HG03575 (cell line): ENCODE results near the gene PARL.
"Not testable (repeated sequence)": the region's sequence is repeated elsewhere in the genome, so short reads cannot be mapped to it uniquely, and the experiment has no call there.

Experiments
- ATAC-seq: cut with Tn5 transposase; IDR thresholded peaks from one replicate; pipeline ENCODE4 v1.9.1; 2021; ENCODE audit not compliant: unreplicated experiment, insufficient number of reproducible peaks, low FRiP score; ENCODE audit errors: extremely low read depth

PARL gene

GRCh38 chr3:183807209-183807728, 77.4 kb downstream of the PARL start:
- no peak for ATAC-seq

DNA sequence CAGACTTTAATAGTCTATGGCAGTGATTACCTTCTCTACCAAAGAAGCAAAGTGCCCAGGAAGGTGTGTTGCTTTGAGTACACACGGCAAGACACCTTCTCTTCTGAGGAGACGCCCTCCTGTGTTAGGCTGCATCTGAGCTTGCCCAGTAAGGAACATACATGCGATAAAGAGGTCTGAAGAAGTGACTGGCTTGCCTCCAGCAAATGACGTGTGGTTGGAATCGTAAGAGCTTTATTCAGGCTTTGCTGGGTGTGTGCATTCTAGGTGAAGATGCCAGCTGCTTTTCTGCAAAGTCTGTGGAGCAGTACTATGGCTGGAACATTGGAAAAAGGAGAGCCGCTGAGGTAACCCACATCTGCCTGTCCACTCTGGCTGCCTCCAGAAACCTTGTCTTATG, 81.7 kb downstream of the PARL start:
- ATAC-seq, result no peak

- no peak for ATAC-seq
These were observed 83.1 kb downstream of the PARL start for GRCh38 chr3:183801601-183802000.

DNA sequence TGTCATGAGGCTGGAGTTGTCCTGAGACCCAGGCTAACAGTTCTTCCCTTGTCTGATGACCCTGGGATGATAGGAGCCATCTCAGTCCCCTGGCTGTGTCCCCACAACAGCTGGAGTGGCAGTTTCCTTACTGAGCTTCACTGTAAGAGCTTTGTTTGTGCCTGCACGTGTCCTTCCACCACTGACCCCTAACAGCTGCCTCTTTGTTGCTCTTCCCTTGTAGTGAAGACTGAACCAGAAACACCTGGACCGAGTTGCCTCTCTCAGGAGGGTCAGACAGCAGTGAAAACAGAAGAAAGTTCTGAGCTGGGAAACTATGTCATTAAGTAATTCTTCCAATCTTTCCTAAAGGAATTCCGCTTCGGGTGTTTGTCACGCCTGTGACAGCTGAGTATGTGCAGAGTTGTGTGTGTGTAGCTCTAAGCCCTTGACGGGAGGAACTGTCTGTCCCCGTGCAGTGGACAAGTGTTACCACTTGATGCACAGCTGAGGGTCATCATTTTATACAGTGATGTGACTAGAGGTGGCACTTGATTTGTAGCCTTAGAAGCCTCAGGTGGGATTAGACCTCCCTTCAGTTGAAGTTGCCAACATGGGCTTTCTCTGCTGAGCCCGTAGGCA, 84.3 kb downstream of the PARL start:
- ATAC-seq, result no peak

DNA sequence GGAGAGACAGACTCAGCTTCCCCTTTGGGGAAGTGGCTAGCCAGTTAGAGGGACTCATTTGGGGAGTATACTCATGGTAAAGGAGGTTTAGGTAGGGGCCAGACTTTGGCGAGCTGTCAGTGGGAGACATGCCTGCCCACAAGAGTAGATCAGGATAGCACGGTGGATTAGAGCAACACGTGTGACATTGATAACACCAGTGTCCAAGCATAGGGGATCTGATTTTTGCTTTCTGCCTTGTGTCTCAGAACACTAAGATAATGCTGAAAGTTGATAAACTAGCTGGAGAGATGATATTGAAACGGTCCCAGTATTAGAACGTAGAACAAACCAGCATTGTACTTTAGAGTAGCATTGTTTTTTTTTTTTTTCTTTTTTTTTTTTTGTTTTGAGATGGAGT, 85.2 kb downstream of the PARL start:
- no peak for ATAC-seq

DNA sequence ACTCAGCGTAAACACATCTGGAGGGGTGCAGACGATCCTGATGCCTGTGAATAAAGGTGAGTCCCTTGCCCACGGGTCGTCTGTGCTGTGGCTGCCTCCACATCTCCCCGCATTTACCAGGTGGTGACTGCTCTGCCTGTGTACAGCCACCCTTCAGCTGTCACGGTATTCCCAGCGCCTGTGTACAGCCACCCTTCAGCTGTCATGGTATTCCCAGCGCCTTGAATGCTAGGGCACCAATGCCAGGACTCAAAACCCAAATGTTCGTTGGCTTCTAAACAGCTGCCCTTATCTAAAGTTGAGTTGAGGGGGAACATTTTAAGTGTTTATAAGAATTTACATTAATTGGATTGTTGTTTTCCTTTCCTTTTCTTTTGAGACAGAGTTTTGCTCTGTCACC, 86.7 kb downstream of the PARL start:
- no peak for ATAC-seq

GRCh38 chr3:183796372-183796771, 88.3 kb downstream of the PARL start:
- ATAC-seq, result no peak

- ATAC-seq, result no peak
These were observed 90.2 kb downstream of the PARL start for GRCh38 chr3:183794452-183794851.

DNA sequence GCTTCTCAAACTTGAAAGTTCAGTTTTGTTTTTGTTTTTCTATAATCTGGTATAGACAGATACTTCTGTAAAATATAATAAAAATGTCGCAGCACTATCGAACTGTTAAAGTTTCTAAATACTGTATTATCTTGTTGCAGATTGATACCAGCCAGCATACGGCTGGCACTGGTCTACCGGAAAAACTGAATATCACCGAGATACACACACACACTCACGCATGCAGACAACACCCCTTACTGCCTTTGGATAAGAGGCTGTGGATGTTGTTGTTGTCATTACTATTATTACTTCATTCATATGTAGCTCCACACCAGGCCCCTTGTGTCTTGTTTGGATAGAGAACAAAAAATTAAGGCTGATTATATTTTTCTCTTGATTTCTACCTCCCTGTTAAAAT, 91.7 kb downstream of the PARL start:
- no peak for ATAC-seq

GRCh38 chr3:183790700-183791099, 94.0 kb downstream of the PARL start:
- no peak for ATAC-seq

DNA sequence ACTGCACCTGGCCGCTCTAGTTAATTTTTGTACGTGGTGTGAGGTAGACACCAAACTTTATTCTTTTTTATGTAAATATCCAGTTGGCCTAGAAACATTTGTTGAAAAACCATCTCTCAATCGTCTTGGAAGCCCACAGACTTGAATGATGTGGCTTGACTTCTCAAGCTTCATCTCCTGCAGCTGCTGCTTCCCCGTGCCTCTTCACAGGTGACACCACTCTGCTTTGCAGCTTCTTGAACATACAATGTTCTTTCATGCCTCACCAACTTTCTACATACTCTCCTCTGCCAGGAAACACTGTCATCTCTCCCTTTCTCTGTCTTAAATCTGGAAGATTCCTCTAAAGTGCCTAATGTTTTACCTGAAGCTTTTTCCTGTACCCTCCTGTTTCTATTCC, 94.9 kb downstream of the PARL start:
- ATAC-seq, result no peak

DNA sequence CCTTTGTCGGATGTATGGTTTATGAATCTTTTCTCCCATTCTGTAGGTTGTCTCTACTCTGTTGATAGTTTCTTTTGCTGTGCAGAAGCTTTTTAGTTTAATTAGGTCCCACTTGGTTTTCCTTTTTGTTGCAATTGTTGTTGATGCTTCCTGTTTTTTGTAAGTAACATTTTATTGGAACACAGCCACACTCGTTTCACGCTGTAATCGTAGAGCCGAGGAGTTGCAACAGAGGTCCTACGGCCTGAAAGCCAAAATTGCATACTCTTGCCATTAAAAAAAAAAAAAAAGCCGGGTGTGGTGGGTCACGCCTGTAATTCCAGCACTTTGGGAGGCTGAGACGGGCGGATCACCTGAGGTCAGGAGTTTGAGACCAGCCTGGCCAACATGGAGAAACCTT, 100.2 kb downstream of the PARL start:
- ATAC-seq, result not testable (repeated sequence)

GRCh38 chr3:183782576-183783276, 102.0 kb downstream of the PARL start:
- no peak for ATAC-seq

DNA sequence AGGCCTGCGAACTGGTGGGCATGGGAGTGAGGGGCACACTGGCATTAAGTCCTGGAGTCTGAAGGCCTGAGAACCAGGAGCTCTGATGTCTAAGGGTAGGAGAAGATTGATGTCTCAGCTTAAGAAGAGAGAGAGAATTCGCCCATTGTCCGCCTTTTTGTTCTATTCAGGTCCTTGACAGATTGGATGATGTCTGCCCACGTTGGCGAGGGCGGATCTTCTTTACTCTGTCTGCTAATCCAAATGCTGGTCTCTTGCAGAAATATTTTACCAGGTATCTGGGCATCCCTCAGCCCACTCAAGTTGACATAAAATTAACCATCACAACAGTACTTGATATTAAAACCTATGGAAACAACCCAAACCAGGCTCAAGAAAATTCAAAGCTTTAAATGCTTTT, 103.4 kb downstream of the PARL start:
- ATAC-seq, result no peak

GRCh38 chr3:183779896-183780465, 104.7 kb downstream of the PARL start:
- ATAC-seq, result no peak
